ENCODE results near the gene C1orf52.
"Not testable (repeated sequence)": the region's sequence is repeated elsewhere in the genome, so short reads cannot be mapped to it uniquely, and the experiment has no call there.

The C1orf52 gene

DNA sequence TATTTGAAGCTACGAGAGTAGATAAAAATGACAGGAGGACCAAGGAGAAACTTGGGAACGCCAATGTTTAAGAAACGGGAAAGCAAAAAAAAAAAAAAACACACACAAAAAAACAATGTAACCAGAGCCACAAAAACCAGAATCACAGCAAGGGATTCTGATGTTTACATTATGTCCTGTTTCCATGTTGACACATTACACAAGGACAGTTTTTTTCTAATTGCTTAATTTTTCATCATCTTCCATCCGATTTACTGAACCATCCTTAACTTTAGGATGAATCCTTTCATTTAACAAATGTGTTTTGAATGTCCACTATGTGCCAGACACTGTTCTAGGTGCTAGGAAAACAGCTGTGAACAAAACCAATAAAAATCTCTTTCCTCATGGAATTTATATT, 18.3 kb upstream of the C1orf52 start:
- no peak for DNase-seq

DNA sequence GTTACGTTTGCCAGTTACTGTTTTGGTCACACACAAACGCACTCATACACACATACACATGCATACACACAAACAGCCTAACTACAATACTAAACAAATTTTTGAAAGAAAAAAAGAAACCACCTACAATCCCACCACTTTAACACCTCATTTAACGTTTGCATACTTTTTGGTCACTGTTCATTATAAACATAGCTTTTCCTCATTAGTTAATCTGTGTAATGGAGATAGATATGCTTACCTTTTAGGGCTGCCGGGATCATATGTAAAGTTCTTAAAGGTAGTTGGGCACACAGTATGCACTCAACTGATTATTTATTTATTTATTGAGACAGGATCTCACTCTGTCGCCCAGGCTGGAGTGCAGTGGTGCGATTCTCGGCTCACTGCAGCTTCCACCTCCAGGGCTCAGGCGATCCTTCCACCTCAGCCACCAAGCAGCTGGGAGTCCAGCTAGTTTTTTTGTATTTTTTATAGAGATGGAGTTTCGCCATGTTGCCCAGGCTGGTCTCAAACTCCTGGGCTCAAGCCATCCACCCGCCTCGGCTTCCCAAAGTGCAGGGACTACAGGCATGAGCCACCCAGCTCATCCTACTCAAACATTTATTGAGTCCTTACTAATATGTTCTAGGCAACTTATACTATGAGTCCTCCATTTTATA, 17.6 kb upstream of the C1orf52 start:
- DNase-seq = no peak

DNA sequence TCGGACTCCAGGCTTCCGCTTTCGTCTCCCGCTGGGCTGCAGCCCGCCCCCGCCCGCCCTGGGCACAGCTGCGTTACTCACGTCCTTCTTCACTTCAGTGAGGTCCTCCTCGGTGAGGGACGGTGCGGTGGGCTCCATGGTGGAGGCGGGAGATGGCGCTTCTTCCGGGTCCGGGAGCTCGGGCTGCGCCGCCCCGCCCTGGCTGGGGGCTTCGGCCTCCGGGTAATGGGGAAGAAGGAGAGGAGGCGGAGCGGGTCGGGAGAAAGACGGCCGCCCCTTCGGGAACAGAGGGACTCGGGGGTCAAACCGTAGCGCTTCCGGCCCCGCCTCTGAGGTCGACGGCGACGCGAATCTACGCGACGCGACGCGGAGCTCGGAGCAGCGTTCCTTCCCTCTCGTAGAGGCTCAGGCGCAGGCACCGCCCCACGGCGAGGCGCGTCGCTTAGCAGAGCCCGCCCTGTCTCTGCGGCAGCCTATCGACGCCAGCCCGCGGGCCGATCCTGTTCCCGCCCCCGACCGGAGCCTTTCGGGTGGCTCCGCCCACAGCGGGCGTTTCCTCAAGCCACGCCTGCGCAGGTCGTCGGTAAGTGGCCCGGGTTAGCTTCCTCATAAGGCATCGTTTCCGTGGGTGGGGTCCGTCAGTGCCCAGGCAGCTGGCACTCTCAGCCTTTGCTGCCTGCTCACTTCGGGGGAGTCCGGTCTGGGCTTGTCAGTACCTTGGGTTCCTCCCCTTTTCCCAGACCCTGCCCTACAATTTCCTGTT, 16.9 kb upstream of the C1orf52 start, which contains the start of gene BCL10:
TSS of gene BCL10 (minus strand) at position 418 of the 763 bp plus-strand sequence. CDS start at position 138, 280 bp downstream.
- DNase-seq = peak; percentile 99

DNA sequence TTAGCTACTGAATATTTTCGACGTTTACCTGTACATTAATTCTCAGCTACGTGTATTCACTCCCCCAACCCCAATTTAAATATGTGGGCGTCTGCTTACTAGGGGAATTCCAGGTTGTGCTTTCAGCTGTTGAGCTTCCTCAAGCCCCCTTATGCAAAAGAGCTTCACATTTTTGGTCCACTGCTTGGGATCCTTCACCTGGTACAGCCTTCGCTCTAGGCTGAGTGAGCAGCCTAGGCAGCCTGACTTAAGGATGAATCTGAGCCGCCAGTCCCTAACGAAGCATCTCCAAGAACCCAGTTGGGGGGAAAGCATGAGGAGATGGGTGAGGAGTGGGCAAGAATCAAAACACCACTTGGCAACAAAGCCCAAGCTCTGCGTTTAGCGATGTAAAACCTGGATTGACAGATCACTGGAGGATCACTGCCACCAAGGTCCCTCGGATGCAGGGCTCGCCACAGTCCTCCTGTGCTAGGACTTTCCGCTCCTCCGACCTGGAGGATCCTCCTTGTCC, 16.3 kb upstream of the C1orf52 start:
- no peak for DNase-seq

DNA sequence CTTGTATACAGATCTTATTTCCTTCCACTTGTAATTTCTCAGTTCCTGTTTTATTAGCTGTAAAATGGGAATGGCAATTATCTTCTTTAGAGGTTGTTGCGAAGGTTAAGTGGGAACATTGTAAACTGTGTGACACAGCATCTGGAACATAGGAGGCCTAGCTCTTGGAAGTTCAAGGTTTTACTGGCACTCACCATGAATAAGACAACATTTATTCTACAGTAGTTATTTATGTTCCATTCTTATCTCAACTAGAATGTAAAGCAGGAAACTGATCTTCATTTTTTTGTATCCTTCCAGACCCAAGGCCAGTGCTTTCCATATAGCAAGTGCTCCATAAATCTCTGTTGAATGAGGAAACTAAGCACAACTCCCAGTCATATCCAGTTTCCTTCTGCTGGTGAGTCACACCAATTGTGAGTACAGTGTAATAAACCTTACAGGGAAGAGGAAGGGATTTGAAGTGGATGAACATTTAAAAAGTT, 15.5 kb upstream of the C1orf52 start:
- no peak for DNase-seq

DNA sequence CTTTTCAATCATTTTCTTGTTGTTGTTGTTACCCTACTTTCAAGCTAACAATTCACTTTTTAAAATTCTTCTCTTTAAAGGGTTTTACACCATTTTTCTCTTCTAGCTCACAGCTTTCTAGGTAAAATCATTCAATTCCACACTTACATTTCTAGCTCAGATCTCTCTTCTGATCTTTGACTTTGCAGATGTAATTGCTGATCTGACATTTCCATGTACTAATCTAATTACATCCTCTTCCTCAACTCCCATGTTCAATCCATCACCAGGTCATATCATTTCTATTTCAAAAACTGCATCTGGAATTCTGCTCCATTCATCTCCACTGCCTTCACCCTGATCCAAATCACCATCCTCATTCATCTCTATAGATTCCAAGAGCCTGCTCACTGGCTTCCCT, 13.9 kb upstream of the C1orf52 start:
- no peak for DNase-seq

DNA sequence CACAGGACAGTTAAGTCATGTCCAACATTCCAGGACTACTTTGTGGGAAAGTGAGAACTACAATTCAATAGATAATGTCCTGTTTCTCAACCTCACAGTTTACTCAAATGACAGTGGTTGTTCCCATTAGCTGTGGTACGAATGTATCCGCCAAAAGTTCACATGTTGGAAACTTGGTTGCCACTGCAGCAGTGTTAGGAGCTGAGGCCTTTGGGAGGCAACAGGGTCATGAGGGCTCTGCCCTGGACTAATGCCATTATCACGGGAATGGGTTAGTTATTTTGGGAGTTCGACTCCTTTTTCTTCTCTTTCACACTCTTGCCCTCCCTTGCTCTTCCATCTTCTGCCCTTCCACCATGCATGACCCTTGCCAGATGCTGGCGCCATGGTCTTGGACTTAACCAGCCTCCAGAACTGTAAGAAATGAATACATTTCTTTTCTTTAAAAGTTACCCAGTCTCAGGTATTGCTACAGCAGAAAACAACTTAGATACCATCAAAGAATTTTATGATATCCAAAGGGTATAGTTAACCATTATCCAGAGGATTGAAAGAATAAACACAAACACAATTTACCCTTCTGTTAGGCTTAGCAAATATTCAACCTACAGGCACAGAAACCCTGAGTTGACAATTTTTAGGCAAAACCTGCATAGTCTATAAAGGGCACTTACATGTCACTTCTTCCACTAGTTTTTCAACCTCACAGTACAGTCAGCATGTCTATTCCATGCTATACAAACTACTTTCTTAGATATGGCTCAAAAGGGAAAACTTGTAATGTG, 9.5 kb upstream of the C1orf52 start:
- DNase-seq = no peak

DNA sequence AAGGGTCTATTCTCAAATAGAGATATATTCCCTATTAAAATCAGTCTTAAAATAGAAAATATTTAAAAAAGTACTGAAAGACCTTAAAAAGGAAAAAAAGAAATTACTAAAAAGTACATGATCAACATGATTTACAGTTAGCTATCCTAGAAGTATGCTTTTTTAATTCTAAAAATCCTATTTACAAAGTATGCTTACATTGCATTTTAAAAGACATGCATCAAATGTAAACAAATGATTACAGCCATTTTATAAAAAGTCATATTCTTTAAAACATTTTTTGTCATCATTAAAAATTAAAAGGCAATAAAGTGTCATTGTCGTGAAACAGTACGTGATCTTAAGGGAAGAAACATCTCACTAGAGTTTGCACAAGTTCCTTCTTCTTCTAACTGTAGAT, 7.9 kb upstream of the C1orf52 start:
- DNase-seq = no peak

DNA sequence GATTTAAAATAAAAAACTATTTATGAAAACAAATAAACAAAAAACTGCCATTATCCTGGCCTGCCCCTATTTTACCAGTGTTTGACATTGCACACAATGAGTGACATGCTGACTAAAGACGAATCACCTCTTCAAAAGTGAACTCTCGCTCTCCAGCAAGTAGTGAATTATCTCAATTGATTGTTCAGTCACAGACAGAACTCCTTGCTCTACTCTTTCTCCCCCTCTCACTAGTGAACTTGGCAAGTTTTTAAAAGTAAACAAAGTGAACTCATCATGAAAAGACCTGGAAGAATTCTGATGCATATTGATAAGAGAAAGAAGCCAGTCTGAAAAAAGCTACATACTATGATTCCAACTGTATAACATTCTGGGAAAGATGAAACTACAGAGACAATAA, 4.7 kb upstream of the C1orf52 start:
- DNase-seq = no peak

DNA sequence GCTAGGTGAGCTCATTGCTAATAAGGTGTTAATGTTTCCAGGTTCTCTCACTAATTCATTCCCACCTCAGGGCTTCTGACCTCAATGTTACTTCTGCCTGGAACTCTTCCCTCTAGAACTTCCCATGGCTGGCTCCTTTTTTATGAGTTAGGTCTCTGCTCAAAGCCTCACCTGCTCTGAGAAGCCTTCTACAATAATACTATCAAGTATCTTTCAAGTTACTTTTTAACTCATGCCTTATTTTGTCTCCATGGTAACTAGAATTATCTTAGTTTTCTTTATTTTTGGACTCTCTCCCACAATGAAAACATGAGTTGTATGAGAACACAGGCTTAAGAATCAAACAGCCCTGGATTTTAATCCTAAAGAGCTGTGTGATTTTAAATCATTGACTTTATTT, 3.5 kb upstream of the C1orf52 start:
- no peak for DNase-seq

DNA sequence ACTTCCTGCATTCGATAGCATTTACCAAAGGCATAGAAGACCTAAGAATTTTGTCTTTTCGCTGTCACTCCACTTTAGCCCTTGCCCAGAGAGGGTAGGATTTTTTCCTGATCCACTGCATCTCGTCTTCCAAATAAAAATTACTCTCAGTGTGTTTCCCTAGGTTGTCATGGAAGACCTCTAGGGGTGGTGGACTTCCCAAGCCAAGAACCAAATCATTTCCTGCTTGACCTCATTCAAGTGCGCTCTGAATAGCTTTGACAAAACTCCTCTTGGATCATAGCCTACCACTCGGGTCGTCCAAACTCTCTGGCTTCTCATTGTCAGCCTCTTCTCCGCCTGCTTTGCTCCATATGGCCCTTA, 431 bp upstream of the C1orf52 start:
- no peak for DNase-seq

DNA sequence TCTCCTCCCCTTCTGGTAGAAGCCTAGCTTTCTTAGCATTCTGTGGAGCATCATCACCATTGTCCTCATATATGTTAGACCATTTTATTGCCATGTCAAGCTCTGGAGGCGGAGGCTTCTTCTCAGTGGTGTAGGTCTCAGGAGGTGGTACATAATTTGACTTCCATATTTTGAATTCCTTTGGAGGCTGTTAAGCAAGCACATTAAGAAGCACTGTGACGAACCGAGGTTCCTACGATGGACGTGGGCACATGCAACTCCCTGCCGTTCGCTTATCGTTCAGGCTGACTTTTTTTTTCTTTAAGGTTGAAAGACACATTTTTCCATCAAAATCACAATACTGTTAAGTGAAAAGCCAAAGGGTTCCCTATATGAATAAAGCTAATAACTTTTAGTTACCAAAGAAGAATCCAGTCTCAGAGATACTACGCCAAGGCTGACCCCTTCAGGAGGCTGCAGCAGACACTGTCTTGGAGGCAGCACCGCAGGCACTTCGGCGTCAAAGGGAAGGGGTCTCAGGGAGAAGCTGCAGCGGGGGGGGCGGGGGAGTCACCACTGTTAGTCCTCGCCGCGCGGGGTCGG, 835 bp downstream of the C1orf52 start:
- no peak for DNase-seq

DNA sequence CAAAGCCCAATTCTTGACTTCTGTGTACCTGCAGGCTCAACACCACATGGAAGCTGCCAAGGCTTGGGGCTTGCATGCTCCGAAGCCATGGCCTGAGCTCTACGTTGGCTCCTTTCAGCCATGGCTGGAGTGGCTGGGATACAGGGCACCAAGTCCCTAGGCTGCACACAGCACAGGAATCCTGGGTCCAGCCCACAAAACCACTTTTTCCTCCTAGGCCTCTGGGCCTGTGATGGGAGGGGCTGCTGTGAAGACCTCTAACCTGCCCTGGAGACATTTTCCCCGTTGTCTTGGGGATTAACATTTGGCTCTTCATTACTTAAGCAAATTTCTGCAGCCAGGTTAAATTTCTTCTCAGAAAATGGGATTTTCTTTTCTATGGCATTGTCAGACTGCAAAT, 10.4 kb downstream of the C1orf52 start:
- DNase-seq = not testable (repeated sequence)

DNA sequence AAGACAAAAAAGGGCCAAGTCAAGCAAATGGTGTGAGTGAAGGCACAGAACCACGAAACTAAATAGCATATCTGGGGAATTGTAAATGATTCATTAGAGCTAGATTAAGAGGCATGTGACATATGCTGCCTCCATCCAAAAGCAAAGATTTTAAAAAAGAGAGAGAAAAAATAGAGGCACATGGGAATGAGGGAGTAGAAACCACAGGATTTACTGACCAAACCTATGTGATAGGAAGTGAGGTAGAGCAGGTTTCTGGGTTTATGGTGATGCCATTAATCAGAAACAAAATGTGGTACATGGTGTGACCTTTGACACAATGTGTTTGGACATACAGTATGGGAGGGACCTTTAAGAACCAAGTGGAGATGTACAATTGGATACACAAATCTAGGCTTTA, 13.6 kb downstream of the C1orf52 start:
- DNase-seq = no peak

DNA sequence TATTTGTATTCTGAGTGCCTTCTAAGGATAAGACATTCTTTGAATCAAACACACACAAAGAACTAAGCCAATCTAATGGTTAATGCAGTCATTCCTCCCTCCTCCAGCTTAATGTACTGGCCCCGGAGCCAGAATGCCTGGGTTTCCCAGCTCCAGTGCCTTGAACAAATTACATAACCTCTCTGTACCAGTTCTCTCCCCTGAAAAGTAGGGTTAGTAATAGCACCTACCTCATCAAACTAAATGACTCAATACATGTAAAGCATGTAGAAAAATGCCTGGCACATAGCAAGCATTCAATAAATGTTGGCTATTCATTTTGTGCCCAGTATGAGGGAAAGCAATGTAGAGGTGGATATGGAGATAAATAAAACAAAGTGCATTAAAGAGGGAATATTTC, 14.0 kb downstream of the C1orf52 start:
- no peak for DNase-seq

DNA sequence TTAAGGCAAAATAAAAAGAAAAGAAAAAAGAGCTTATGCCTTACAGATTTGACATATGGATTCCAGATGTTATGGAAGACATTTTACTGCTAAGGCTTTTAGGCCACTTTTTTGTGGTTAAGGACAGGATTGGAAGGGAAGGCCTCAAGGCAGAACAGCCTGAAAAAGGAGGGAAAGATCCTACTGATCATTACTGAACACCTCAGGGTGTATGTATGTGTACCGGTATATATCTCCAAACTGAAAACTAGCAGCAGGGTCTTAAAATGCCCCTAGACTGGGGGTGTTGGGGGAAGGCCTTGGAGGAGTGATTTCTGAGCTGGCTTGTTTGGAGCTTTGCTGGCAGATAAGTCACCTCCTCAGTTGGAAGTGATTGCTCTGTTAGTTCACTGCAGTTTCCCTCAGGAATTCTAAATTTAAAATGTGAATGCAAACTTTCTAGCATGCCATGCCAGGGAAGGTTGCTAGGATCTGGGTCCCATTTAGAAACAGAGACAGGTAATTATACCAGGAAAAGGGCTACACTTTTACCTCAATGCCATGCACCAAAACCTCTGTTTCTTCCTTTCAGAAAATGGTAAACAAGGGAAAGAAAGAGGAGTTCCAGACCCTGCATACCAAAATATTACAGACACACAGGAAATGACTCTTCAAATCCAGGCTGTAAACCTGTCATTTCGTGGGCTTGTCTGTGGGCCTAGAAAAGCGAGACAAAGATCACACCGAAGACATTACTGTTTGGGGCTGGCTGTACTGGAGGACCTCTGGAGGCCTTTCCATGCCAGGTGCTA, 15.0 kb downstream of the C1orf52 start:
- DNase-seq = peak; percentile 87

DNA sequence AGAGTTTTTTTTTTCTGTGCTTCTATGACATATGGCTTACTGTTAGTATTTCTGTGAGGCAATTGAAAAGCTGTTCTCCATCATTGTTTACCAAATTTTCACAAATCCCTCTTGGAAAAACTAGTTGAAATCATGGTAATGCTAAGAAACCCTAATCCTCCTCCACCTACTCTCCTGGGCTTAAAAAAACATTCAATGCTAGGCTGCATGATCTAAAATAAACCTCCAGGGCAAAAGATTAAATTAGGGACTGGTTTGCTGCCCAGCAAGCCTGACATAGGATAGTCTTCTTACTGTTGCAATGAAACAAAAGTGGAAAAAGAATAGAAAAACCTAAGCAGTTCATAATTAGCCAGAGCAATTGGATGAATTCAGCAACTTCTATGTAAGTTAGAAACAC, 16.1 kb downstream of the C1orf52 start:
- no peak for DNase-seq

DNA sequence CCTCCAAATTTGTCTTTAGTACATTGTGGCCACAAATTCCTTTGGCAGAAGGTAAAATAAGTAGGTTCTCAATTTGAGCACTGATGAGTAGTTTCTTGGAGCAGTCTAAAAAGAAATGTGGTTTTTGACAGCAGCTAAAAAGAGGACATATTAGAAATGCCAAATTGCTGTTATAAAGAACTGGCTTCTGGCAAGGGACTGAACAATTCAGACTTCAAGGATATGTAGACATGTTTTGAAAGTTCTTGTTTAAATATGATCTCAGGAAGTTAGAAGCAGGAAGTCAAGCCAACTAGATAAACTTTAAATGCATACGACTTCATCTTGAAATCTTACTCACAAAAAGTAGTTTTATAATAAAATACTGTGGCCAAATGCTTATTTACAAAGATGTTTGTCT, 18.8 kb downstream of the C1orf52 start:
- DNase-seq = no peak

DNA sequence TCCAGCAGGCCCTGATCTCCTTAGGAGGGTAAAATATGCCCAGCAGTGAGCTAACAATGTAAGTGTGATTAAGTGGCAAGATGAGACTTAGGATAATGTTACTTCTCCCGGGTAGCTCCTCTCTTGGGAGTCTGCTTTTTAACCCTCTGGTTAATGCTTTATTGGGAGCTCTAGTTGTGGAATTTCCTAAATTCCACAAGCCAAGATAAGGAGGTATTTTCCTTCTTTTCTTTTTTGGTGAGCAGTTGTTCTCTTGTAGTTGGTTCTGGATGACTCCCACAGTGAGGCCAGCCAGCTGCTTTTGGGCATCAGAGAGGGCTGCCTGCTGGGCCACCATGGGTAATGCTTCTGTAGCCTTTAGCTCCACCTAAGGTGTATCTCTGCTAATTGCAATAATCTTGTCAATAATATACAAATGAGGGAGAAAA, 19.3 kb downstream of the C1orf52 start:
- DNase-seq = peak; percentile 67

DNA sequence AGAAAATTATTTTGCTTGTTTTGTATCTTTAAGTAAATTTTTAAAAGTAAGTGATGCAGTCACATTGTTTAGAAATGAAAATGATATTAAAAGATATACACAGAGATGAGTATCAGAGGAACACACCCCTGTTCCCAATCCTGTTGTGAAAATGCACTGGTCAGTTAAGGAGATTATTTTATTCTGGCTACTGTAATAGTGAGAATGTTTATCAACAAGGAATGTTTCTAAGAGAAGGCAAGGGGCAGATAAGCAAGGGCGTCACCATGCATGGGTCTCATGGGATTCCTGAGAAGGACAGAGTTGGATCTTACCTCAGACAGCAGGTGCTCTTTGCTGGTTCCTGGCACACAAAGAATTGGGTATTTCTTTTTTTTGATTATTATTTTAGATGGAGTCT, 21.8 kb downstream of the C1orf52 start:
- DNase-seq = no peak

DNA sequence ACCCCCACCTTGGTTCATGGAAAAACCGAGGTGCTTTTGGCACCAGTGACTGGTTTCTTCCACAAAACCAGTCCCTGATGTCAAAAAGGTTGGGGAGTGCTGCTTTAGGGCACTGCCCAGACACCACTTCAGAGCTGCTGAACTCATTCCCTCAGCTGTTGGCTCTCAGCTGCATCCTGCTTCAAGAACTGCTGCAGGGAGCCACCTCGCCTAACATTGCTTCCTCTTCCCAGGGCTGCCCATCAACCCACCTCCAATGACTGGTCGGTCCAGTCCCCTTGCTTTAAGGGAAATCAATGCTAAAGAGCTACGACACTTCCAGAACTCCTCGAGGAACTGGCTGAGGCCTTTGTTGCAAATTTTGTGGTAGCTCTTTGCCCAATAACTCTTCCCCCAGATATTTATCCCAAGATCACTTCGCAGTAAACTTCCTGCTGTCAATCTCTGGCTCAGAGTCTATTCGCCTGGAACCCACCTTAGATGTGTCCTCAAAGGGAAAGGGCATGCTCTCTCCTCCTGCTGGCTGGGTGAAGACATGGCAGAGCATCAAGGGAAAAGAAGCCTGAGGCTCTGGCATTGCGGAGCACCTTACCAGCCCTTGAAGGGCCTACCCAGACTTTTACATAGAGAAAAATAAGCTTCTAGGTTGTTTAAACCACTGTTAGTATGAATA, 29.0 kb downstream of the C1orf52 start:
- peak; percentile 67 for DNase-seq
